ENCODE results near the gene ZNF598. TPM values are rescaled to one million over a fixed set of nuclear protein-coding genes. Genes with fewer than 3 reads are reported as not detected.
"Not testable (repeated sequence)": the region's sequence is repeated elsewhere in the genome, so short reads cannot be mapped to it uniquely, and the experiment has no call there.

Gene ZNF598
- total RNA-seq, 1 donor from 2014 or later = 46.0 TPM

- H3K4me1 Mint-ChIP-seq (ENCODE audit: low read depth, unreplicated experiment) = peaks cover 15% of the 10 kb centered on the region
- Histone ChIP-seq H3K4me3 (ENCODE audit: insufficient read depth, low read depth, low read length) (peak overlapping the region; percentile 43), H4K20me1 (ENCODE audit: insufficient read depth, low read length) (peaks cover 3% of the 10 kb centered on the region), H3K27ac (ENCODE audit: low read depth, low read length) (peak overlapping the region; percentile 90), H3K27me3 (ENCODE audit: insufficient read depth, low read length) (no peaks in the 10 kb centered on the region), H3K79me2 (ENCODE audit: insufficient read depth, low read length) (peaks cover 45% of the 10 kb centered on the region), H3K9me3 (ENCODE audit: insufficient read depth, low read depth, low read length) (no peaks in the 10 kb centered on the region), H3K4me1 (ENCODE audit: insufficient read depth, low read length) (peaks cover 73% of the 10 kb centered on the region), H3K36me3 (ENCODE audit: insufficient read depth, low read length) (no peaks in the 10 kb centered on the region), H3K9ac (ENCODE audit: low read length) (peak overlapping the region; percentile 75), H2AFZ (ENCODE audit: low read depth, low read length) (peak overlapping the region; percentile 8), H3K4me2 (ENCODE audit: low read length) (peak overlapping the region; percentile 84)
- no peak for FAIRE-seq
- H3K4me3 Mint-ChIP-seq (ENCODE audit: unreplicated experiment) = no peak overlapping the region
- H3K36me3 Mint-ChIP-seq (ENCODE audit: low read depth, unreplicated experiment) = no peaks in the 10 kb centered on the region
- H3K9me3 Mint-ChIP-seq (ENCODE audit: unreplicated experiment) = no peaks in the 10 kb centered on the region
- H3K27me3 Mint-ChIP-seq (ENCODE audit: low read depth, unreplicated experiment) = no peaks in the 10 kb centered on the region
- H3K27ac Mint-ChIP-seq (ENCODE audit: unreplicated experiment) = no peak overlapping the region
- peak; percentile 74 for DNase-seq (ENCODE audit: low read depth)
- TF ChIP-seq, protein P1, sequence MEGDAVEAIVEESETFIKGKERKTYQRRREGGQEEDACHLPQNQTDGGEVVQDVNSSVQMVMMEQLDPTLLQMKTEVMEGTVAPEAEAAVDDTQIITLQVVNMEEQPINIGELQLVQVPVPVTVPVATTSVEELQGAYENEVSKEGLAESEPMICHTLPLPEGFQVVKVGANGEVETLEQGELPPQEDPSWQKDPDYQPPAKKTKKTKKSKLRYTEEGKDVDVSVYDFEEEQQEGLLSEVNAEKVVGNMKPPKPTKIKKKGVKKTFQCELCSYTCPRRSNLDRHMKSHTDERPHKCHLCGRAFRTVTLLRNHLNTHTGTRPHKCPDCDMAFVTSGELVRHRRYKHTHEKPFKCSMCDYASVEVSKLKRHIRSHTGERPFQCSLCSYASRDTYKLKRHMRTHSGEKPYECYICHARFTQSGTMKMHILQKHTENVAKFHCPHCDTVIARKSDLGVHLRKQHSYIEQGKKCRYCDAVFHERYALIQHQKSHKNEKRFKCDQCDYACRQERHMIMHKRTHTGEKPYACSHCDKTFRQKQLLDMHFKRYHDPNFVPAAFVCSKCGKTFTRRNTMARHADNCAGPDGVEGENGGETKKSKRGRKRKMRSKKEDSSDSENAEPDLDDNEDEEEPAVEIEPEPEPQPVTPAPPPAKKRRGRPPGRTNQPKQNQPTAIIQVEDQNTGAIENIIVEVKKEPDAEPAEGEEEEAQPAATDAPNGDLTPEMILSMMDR (IDR thresholded peaks at IDR 0.05; ENCODE audit: insufficient read depth, low read depth, low read length) = no peak
- no peak for TF ChIP-seq EZH2 (IDR thresholded peaks at IDR 0.05; ENCODE audit: insufficient read depth, low read length)
Observed at GRCh38 chr16:2035431-2036199, 26.0 kb upstream of the ZNF598 start.

GRCh38 chr16:2034696-2035430 is 25.2 kb upstream of the ZNF598 start:
- Mint-ChIP-seq H3K9me3 (ENCODE audit: unreplicated experiment) (no peaks in the 10 kb centered on the region), H3K4me3 (ENCODE audit: unreplicated experiment) (peak overlapping the region; percentile 67), H3K36me3 (ENCODE audit: low read depth, unreplicated experiment) (no peaks in the 10 kb centered on the region), H3K27ac (ENCODE audit: unreplicated experiment) (no peak overlapping the region), H3K27me3 (ENCODE audit: low read depth, unreplicated experiment) (no peaks in the 10 kb centered on the region), H3K4me1 (ENCODE audit: low read depth, unreplicated experiment) (peaks cover 15% of the 10 kb centered on the region)
- TF ChIP-seq, protein P1 (IDR thresholded peaks at IDR 0.05; ENCODE audit: insufficient read depth, low read depth, low read length) = no peak
- TF ChIP-seq EZH2 (IDR thresholded peaks at IDR 0.05; ENCODE audit: insufficient read depth, low read length) = no peak
- DNase-seq (ENCODE audit: low read depth) (no peak), FAIRE-seq (no peak)
- H3K4me1 ChIP-seq (ENCODE audit: insufficient read depth, low read length) = peaks cover 66% of the 10 kb centered on the region
- no peaks in the 10 kb centered on the region for H3K27me3 ChIP-seq (ENCODE audit: insufficient read depth, low read length)
- no peaks in the 10 kb centered on the region for H3K9me3 ChIP-seq (ENCODE audit: insufficient read depth, low read depth, low read length)
- peak overlapping the region; percentile 84 for H3K4me2 ChIP-seq (ENCODE audit: low read length)
- H3K27ac ChIP-seq (ENCODE audit: low read depth, low read length) = peak overlapping the region; percentile 90
- H3K9ac ChIP-seq (ENCODE audit: low read length) = peak overlapping the region; percentile 75
- peaks cover 4% of the 10 kb centered on the region for H4K20me1 ChIP-seq (ENCODE audit: insufficient read depth, low read length)
- no peaks in the 10 kb centered on the region for H3K36me3 ChIP-seq (ENCODE audit: insufficient read depth, low read length)
- H3K79me2 ChIP-seq (ENCODE audit: insufficient read depth, low read length) = peaks cover 46% of the 10 kb centered on the region
- peak overlapping the region; percentile 39 for H3K4me3 ChIP-seq (ENCODE audit: insufficient read depth, low read depth, low read length)
- no peak overlapping the region for H2AFZ ChIP-seq (ENCODE audit: low read depth, low read length)

DNA sequence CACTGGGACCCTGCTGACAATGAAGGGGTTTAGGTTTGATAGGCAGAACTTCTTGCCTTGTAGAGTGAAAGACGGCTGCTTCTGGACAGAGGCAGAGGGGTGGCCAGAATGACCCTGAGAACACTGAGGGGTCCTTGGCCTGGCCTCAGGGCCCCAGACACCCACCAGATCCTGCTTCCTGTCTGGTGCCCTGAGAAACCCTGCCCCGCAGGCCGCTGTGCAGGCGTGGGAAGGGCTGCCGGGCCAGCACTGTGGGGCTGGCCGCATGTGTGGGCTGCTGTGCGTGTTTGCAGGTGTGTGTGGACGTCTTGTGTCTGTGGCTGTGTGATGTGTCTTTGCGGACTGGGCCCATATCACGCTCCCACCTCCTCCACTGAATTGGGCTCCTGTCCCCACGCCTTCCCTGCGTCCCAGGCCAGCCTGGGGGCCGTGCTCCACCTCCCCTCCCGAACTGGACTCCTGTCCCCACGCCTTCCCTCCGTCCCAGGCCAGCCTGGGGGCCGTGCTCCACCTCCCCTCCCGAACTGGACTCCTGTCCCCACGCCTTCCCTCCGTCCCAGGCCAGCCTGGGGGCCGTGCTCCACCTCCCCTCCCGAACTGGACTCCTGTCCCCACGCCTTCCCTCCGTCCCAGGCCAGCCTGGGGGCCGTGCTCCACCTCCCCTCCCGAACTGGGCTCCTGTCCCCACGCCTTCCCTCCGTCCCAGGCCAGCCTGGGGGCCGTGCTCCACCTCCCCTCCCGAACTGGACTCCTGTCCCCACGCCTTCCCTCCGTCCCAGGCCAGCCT is 24.5 kb upstream of the ZNF598 start:
- H3K27me3 Mint-ChIP-seq (ENCODE audit: low read depth, unreplicated experiment); H3K36me3 Mint-ChIP-seq (ENCODE audit: low read depth, unreplicated experiment); FAIRE-seq; H3K36me3 ChIP-seq (ENCODE audit: insufficient read depth, low read length); H3K27me3 ChIP-seq (ENCODE audit: insufficient read depth, low read length); H4K20me1 ChIP-seq (ENCODE audit: insufficient read depth, low read length); H3K4me3 Mint-ChIP-seq (ENCODE audit: unreplicated experiment); H3K9me3 Mint-ChIP-seq (ENCODE audit: unreplicated experiment); H3K9me3 ChIP-seq (ENCODE audit: insufficient read depth, low read depth, low read length): not testable (repeated sequence)
- H2AFZ ChIP-seq (ENCODE audit: low read depth, low read length) = peak overlapping the region; percentile 65
- peak overlapping the region; percentile 89 for H3K9ac ChIP-seq (ENCODE audit: low read length)
- H3K4me2 ChIP-seq (ENCODE audit: low read length) = peak overlapping the region; percentile 99
- H3K4me3 ChIP-seq (ENCODE audit: insufficient read depth, low read depth, low read length) = peak overlapping the region; percentile 75
- H3K79me2 ChIP-seq (ENCODE audit: insufficient read depth, low read length) = peaks cover 54% of the 10 kb centered on the region
- H3K4me1 Mint-ChIP-seq (ENCODE audit: low read depth, unreplicated experiment) = peaks cover 13% of the 10 kb centered on the region
- peaks cover 59% of the 10 kb centered on the region for H3K4me1 ChIP-seq (ENCODE audit: insufficient read depth, low read length)
- H3K27ac Mint-ChIP-seq (ENCODE audit: unreplicated experiment) = peak overlapping the region; percentile 62
- peak; percentile 20 for DNase-seq (ENCODE audit: low read depth)
- H3K27ac ChIP-seq (ENCODE audit: low read depth, low read length) = peak overlapping the region; percentile 95

Data from astrocyte (in vitro differentiated cells and primary cell).